Left lung (tissue), 14 donors: ENCODE measurements around the gene CLIC3. TPM values are rescaled to one million over a fixed set of nuclear protein-coding genes. Genes with fewer than 3 reads are reported as not detected.

Experiments
- ATAC-seq: fragments of 200-7000 bp; cut with Tn5 transposase; one replicate; pipeline ENCODE4 v1.9.1; 2020; ENCODE audit warnings: moderate library complexity
- DNase-seq, 4 donors: peaks; one replicate each; pipeline ENCODE4 v3.0.0-alpha.2; 2013 to 2020
- H3K27ac ChIP-seq, 2 donors: fragments of 200-600 bp; sonication (generic) in 1 of 2; one replicate each; pipeline versions ENCODE4 v1.5.0 to v1.8.0; 2020 to 2021
- H3K27me3 ChIP-seq, 2 donors: fragments of 200-600 bp; sonication (generic) in 1 of 2; one replicate each; pipeline versions ENCODE4 v1.5.0 to v1.8.0; 2020 to 2021
- H3K36me3 ChIP-seq, 2 donors: fragments of 200-600 bp; sonication (generic) in 1 of 2; one replicate each; pipeline versions ENCODE4 v1.5.0 to v1.8.0; 2020 to 2021
- H3K4me1 ChIP-seq, 2 donors: fragments of 200-600 bp; one replicate each; pipeline ENCODE4 v1.8.0; 2021
- H3K4me3 ChIP-seq, 2 donors: fragments of 200-600 bp; sonication (generic) in 1 of 2; one replicate each; pipeline versions ENCODE4 v1.5.0 to v1.8.0; 2020 to 2021; ENCODE audit warnings: mild to moderate bottlenecking in 1 of 2
- H3K9me3 ChIP-seq, 2 donors: fragments of 200-600 bp; sonication (generic) in 1 of 2; one replicate each; pipeline versions ENCODE4 v1.5.0 to v1.8.0; 2020 to 2021
- CTCF ChIP-seq, 2 donors: fragments of 200-600 bp; sonication (generic) in 1 of 2; IDR thresholded peaks; one replicate each; pipeline versions ENCODE4 v1.5.0 to v1.8.0; 2021; ENCODE audit warnings: antibody characterized with exemption in 2 of 2
- intact Hi-C, 2 donors: fragments of 100-400 bp; cut with DNase I; formaldehyde crosslinking; loops; one replicate each; pipeline versions ENCODE4 v1.11.2 to v1.14.2; 2022
- long read RNA-seq, 12 donors: library from polyadenylated mRNA in 2 of 12; unstranded in 2 of 12; transcript quantifications; one replicate each; pipeline ENCODE4 v2.0.0 and lab custom pipeline, GENCODE V29; 2019 to 2026
- polyA plus RNA-seq, 6 donors: library from polyadenylated mRNA; unstranded; fragments of 120-200 nt; gene quantifications; one replicate each; pipeline ENCODE4 v1.2.1, GENCODE V29; 2013; ENCODE audit not compliant: insufficient read length in 6 of 6
- total RNA-seq, 2 donors: library from RNA; stranded (reverse); fragmentation: NEBNext Ultra II Directional; extraction: Animal tissue kit (Norgen Biotek cat#: 25700); gene quantifications; one replicate each; pipeline ENCODE4 v1.2.1, GENCODE V29; 2021
- donor health status: DM: no; HTN: yes; CAD: no.
- donor health status: DM: no; HTN: no; CAD: no.

Gene CLIC3
- total RNA-seq (10 to 100 TPM; 39.7 to 85.4 TPM), polyA plus RNA-seq (10 to 100 TPM; 30.7 to 56.2 (median 42.2) TPM)
- long read RNA-seq, donor 1, transcript CLIC3-203 (6 exons, 1,017 nt): major isoform, 96 of 108 reads
- long read RNA-seq, donor 1, partial matches to known transcripts: 8 of 108 reads
- long read RNA-seq, donor 1, other reads (novel, unspliced or antisense): 0 of 108 reads
- long read RNA-seq, donor 2, transcript CLIC3-203 (6 exons, 1,017 nt): major isoform, 29 of 31 reads
- long read RNA-seq, donor 2, partial matches to known transcripts: 0 of 31 reads
- long read RNA-seq, donor 2, other reads (novel, unspliced or antisense): 0 of 31 reads
- long read RNA-seq, donor 3, transcript CLIC3-203 (6 exons, 1,017 nt): major isoform, 28 of 31 reads
- long read RNA-seq, donor 3, partial matches to known transcripts: 0 of 31 reads
- long read RNA-seq, donor 3, other reads (novel, unspliced or antisense): 0 of 31 reads
- long read RNA-seq, donor 4, transcript CLIC3-203 (6 exons, 1,017 nt): major isoform, 175 of 212 reads
- long read RNA-seq, donor 4, transcript CLIC3-201 (5 exons, 732 nt): minor isoform, 6 of 212 reads
- long read RNA-seq, donor 4, partial matches to known transcripts: 21 of 212 reads
- long read RNA-seq, donor 4, other reads (novel, unspliced or antisense): 10 of 212 reads
- long read RNA-seq, donor 5, transcript CLIC3-203 (6 exons, 1,017 nt): major isoform, 71 of 80 reads
- long read RNA-seq, donor 5, partial matches to known transcripts: 5 of 80 reads
- long read RNA-seq, donor 5, other reads (novel, unspliced or antisense): 0 of 80 reads
- long read RNA-seq, donor 6, transcript CLIC3-203 (6 exons, 1,017 nt): major isoform, 48 of 48 reads
- long read RNA-seq, donor 6, partial matches to known transcripts: 0 of 48 reads
- long read RNA-seq, donor 6, other reads (novel, unspliced or antisense): 0 of 48 reads
- long read RNA-seq, donor 7, transcript CLIC3-203 (6 exons, 1,017 nt): major isoform, 29 of 30 reads
- long read RNA-seq, donor 7, partial matches to known transcripts: 0 of 30 reads
- long read RNA-seq, donor 7, other reads (novel, unspliced or antisense): 0 of 30 reads
- long read RNA-seq, donor 8, transcript CLIC3-203 (6 exons, 1,017 nt): major isoform, 38 of 39 reads
- long read RNA-seq, donor 8, partial matches to known transcripts: 0 of 39 reads
- long read RNA-seq, donor 8, other reads (novel, unspliced or antisense): 0 of 39 reads
- long read RNA-seq, donor 9: 0 reads
- long read RNA-seq, donor 10, transcript CLIC3-203 (6 exons, 1,017 nt): major isoform, 73 of 90 reads
- long read RNA-seq, donor 10, transcript CLIC3-201 (5 exons, 732 nt): minor isoform, 6 of 90 reads
- long read RNA-seq, donor 10, partial matches to known transcripts: 4 of 90 reads
- long read RNA-seq, donor 10, other reads (novel, unspliced or antisense): 7 of 90 reads
- long read RNA-seq, donor 11: 0 reads
- long read RNA-seq, donor 12, transcript CLIC3-203 (6 exons, 1,017 nt): major isoform, 46 of 48 reads
- long read RNA-seq, donor 12, partial matches to known transcripts: 0 of 48 reads
- long read RNA-seq, donor 12, other reads (novel, unspliced or antisense): 0 of 48 reads

- intact Hi-C loops: no loop called here
- H3K4me1 ChIP-seq: peaks cover 27 to 90% of the 10 kb centered on the region in 2 donors
- peaks cover 0 to 19% of the 10 kb centered on the region in 2 donors for H3K36me3 ChIP-seq
- H3K4me3 ChIP-seq: peak within 1 kb of the TSS; percentile 20 to 26
- DNase-seq (peak in 3 of 4 donors; percentile 53 to 93 (median 78)), ATAC-seq (peak; percentile 66)
- H3K27ac ChIP-seq: peak within 1 kb of the TSS; percentile 33 to 69
- no peaks in the 10 kb centered on the region for H3K9me3 ChIP-seq
- peaks cover 0 to 32% of the 10 kb centered on the region in 2 donors for H3K27me3 ChIP-seq
- TF ChIP-seq CTCF (IDR thresholded peaks at IDR 0.05): no peak
These were observed at the start of gene CLIC3 for GRCh38 chr9:136996361-136997292. CLIC3 (minus strand) TSS chr9:136996568; CDS start chr9:136996543, 25 bp downstream.

- Histone ChIP-seq H3K36me3 (peaks cover 0 to 5% of the 10 kb centered on the region in 2 donors), H3K4me3 (peak overlapping the region; percentile 40 to 53), H3K9me3 (no peaks in the 10 kb centered on the region), H3K4me1 (peaks cover 19 to 47% of the 10 kb centered on the region in 2 donors), H3K27ac (peak overlapping the region; percentile 39 to 65), H3K27me3 (peaks cover 27 to 78% of the 10 kb centered on the region in 2 donors)
- TF ChIP-seq CTCF (IDR thresholded peaks at IDR 0.05): no peak
- ATAC-seq (peak; percentile 5), DNase-seq (no peak)
- intact Hi-C loops: no loop called here
These were observed 49.1 kb upstream of the CLIC3 start for GRCh38 chr9:137045294-137046087.

- Histone ChIP-seq H3K4me1 (peaks cover 19 to 50% of the 10 kb centered on the region in 2 donors), H3K27ac (peak overlapping the region; percentile 59 to 62), H3K36me3 (peaks cover 0 to 12% of the 10 kb centered on the region in 2 donors), H3K27me3 (peaks cover 25 to 70% of the 10 kb centered on the region in 2 donors), H3K9me3 (no peaks in the 10 kb centered on the region), H3K4me3 (peak overlapping the region; percentile 36 to 53)
- ATAC-seq (peak; percentile 29), DNase-seq (no peak)
- no peak for TF ChIP-seq CTCF (IDR thresholded peaks at IDR 0.05)
- intact Hi-C loops: no loop called here
These were observed 48.3 kb upstream of the CLIC3 start for GRCh38 chr9:137044502-137045177.
